H1 (cell line): ENCODE results near the gene GLUD1. TPM values are rescaled to one million over a fixed set of nuclear protein-coding genes. Genes with fewer than 3 reads are reported as not detected.
"Not testable (repeated sequence)": the region's sequence is repeated elsewhere in the genome, so short reads cannot be mapped to it uniquely, and the experiment has no call there.

Experiments
- CTCF ChIA-PET: fragments of 300-600 bp; sonication (Branson Sonifier 250); formaldehyde crosslinking; loops from one replicate; lab custom pipeline; 2021; ENCODE audit not compliant: partially characterized antibody; lab: Charles Lee
- POLR2A ChIA-PET: fragments of 300-600 bp; sonication (Branson Sonifier 250); formaldehyde crosslinking; loops from one replicate; lab custom pipeline; 2021; ENCODE audit warnings: inconsistent platforms; ENCODE audit not compliant: partially characterized antibody; lab: Charles Lee
- DNase-seq, 2 experiments: peaks; one replicate each; pipeline versions ENCODE4 v3.0.0 to v3.0.0-alpha.2; 2010 to 2022; ENCODE audit warnings: low spot score in 2 of 2, low read depth in 1 of 2, mixed read lengths in 1 of 2
- FAIRE-seq: peaks from 2 replicates; lab custom pipeline; 2011; peaks lifted over from hg19 to GRCh38; lab: Jason Lieb, UNC
- H2AFZ ChIP-seq: 2 replicates; pipeline ENCODE4 v1.8.1; 2012; ENCODE audit warnings: low read length, inconsistent platforms
- H2AK5ac ChIP-seq: 2 replicates; pipeline ENCODE4 v1.6.1; 2013; ENCODE audit warnings: low read depth, low read length
- H2BK120ac ChIP-seq: replicated peaks from 2 replicates; pipeline ENCODE3; 2013; ENCODE audit warnings: low read depth, low read length, inconsistent platforms
- H2BK12ac ChIP-seq: 2 replicates; pipeline ENCODE4 v1.6.1; 2013; ENCODE audit warnings: low read depth, low read length
- H2BK15ac ChIP-seq: 2 replicates; pipeline ENCODE4 v1.6.1; 2013; ENCODE audit warnings: low read length
- H2BK20ac ChIP-seq: 2 replicates; pipeline ENCODE4 v1.6.1; 2013; ENCODE audit warnings: low read length
- H2BK5ac ChIP-seq: 2 replicates; pipeline ENCODE4 v1.6.1; 2013; ENCODE audit warnings: low read depth, low read length
- H3K14ac ChIP-seq: 2 replicates; pipeline ENCODE4 v1.6.1; 2013; ENCODE audit warnings: inconsistent platforms; ENCODE audit not compliant: insufficient read length
- H3K18ac ChIP-seq: 2 replicates; pipeline ENCODE4 v1.6.1; 2013; ENCODE audit warnings: low read length; ENCODE audit errors: extremely low read depth
- H3K23ac ChIP-seq: 2 replicates; pipeline ENCODE4 v1.6.1; 2013; ENCODE audit warnings: inconsistent platforms; ENCODE audit not compliant: insufficient read length
- H3K23me2 ChIP-seq: 2 replicates; pipeline ENCODE4 v1.6.1; 2013; ENCODE audit warnings: low read depth, low read length
- H3K27ac ChIP-seq: 2 replicates; pipeline ENCODE4 v1.6.1; 2011; ENCODE audit warnings: low read depth, low read length, inconsistent platforms
- H3K27me3 ChIP-seq, 4 experiments: replicated peaks in 1 of 4; 1 replicate in 1 of 4; 2 replicates in 3 of 4; pipeline versions ENCODE4 v1.6.1 to v1.8.1; 2011 to 2013; ENCODE audit warnings: low read length in 3 of 4, mild to moderate bottlenecking in 3 of 4, inconsistent platforms in 2 of 4, mixed read lengths in 2 of 4, moderate library complexity in 1 of 4; ENCODE audit not compliant: control insufficient read depth in 3 of 4, insufficient read depth in 3 of 4; ENCODE audit errors: extremely low read depth in 1 of 4
- H3K36me3 ChIP-seq, 4 experiments: 2 replicates each; pipeline versions ENCODE4 v1.6.1 to v1.8.1; 2011 to 2013; ENCODE audit warnings: mild to moderate bottlenecking in 4 of 4, low read length in 3 of 4, moderate library complexity in 2 of 4, control low read depth in 1 of 4, inconsistent platforms in 1 of 4; ENCODE audit not compliant: insufficient read depth in 4 of 4, control insufficient read depth in 2 of 4
- H3K4ac ChIP-seq: replicated peaks from 2 replicates; pipeline ENCODE3; 2013; ENCODE audit warnings: low read length, low read depth, mixed read lengths, inconsistent platforms; ENCODE audit not compliant: insufficient read length
- H3K4me1 ChIP-seq, 4 experiments: replicated peaks in 1 of 4; 1 replicate in 1 of 4; 2 replicates in 3 of 4; pipeline versions ENCODE4 v1.6.1 to v1.8.1; 2011 to 2013; ENCODE audit warnings: low read length in 3 of 4, inconsistent platforms in 2 of 4, mixed read lengths in 1 of 4; ENCODE audit not compliant: insufficient read depth in 4 of 4, control insufficient read depth in 3 of 4
- H3K4me2 ChIP-seq, 2 experiments: 2 replicates each; pipeline versions ENCODE4 v1.6.1 to v1.8.1; 2011 to 2013; ENCODE audit warnings: low read depth in 2 of 2, low read length in 2 of 2, control low read depth in 1 of 2, inconsistent platforms in 1 of 2, mild to moderate bottlenecking in 1 of 2; ENCODE audit not compliant: insufficient read depth in 1 of 2
- H3K4me3 ChIP-seq, 4 experiments: fragments of 200-600, 300-600 bp in 1 of 4; sonication (generic), shearing (Covaris generic), sonication (Bioruptor Twin) in 1 of 4; 2 replicates each; pipeline versions ENCODE4 v1.5.1 to v1.8.1; 2011 to 2016; ENCODE audit warnings: low read length in 4 of 4, low read depth in 3 of 4, control low read depth in 2 of 4, inconsistent platforms in 2 of 4, mild to moderate bottlenecking in 2 of 4, mixed read lengths in 1 of 4, moderate library complexity in 1 of 4; ENCODE audit not compliant: insufficient read depth in 2 of 4; ENCODE audit errors: extremely low read depth in 1 of 4
- H3K56ac ChIP-seq: replicated peaks from 2 replicates; pipeline ENCODE3; 2013; ENCODE audit warnings: low read depth, mild to moderate bottlenecking, mixed read lengths, low read length, inconsistent platforms; ENCODE audit not compliant: insufficient read length
- H3K79me1 ChIP-seq: 2 replicates; pipeline ENCODE4 v1.6.1; 2013; ENCODE audit warnings: low read depth, low read length, control low read depth
- H3K79me2 ChIP-seq, 2 experiments: 2 replicates each; pipeline versions ENCODE4 v1.6.1 to v1.8.1; 2012 to 2013; ENCODE audit warnings: low read length in 2 of 2, mild to moderate bottlenecking in 2 of 2, inconsistent platforms in 1 of 2; ENCODE audit not compliant: insufficient read depth in 2 of 2, control insufficient read depth in 1 of 2
- H3K9ac ChIP-seq, 4 experiments: replicated peaks in 1 of 4; 1 replicate in 1 of 4; 2 replicates in 3 of 4; pipeline versions ENCODE4 v1.6.1 to v1.8.1; 2011 to 2013; ENCODE audit warnings: low read depth in 3 of 4, low read length in 3 of 4, control low read depth in 2 of 4, mild to moderate bottlenecking in 2 of 4, moderate library complexity in 2 of 4, inconsistent platforms in 1 of 4; ENCODE audit errors: extremely low read depth in 1 of 4
- H3K9me3 ChIP-seq, 2 experiments: 2 replicates each; pipeline versions ENCODE4 v1.6.1 to v1.8.1; 2012 to 2013; ENCODE audit warnings: mild to moderate bottlenecking in 2 of 2, moderate library complexity in 2 of 2, control low read depth in 1 of 2, inconsistent platforms in 1 of 2, low read depth in 1 of 2, low read length in 1 of 2, mixed read lengths in 1 of 2; ENCODE audit not compliant: insufficient read depth in 2 of 2
- H4K20me1 ChIP-seq, 2 experiments: replicated peaks in 1 of 2; 2 replicates each; pipeline versions ENCODE3 to v1.8.1; 2011 to 2013; ENCODE audit warnings: inconsistent platforms in 2 of 2, low read length in 2 of 2, mild to moderate bottlenecking in 1 of 2; ENCODE audit not compliant: insufficient read depth in 2 of 2, control insufficient read depth in 1 of 2
- H4K5ac ChIP-seq: 2 replicates; pipeline ENCODE4 v1.6.1; 2013; ENCODE audit warnings: low read length, low read depth, mixed read lengths, inconsistent platforms; ENCODE audit not compliant: insufficient read length
- H4K8ac ChIP-seq: 2 replicates; pipeline ENCODE4 v1.8.0; 2013; ENCODE audit warnings: mild to moderate bottlenecking, moderate library complexity, low read length, inconsistent platforms; ENCODE audit not compliant: insufficient read depth; ENCODE audit errors: extremely low read depth
- H4K91ac ChIP-seq: replicated peaks from 2 replicates; pipeline ENCODE3; 2013; ENCODE audit warnings: low read length, mixed read lengths, inconsistent platforms; ENCODE audit not compliant: insufficient read length
- WGBS, 2 experiments: shearing (Covaris generic) in 1 of 2; methylation state at CpG; one replicate each; pipeline versions ENCODE4 v1.1.6 to v1.1.7; 2013 to 2015; ENCODE audit warnings: low lambda C conversion rate in 2 of 2, mixed read lengths in 2 of 2, inconsistent platforms in 1 of 2, low coverage in 1 of 2, missing lambda C conversion rate in 1 of 2; ENCODE audit not compliant: insufficient replicate concordance in 2 of 2, insufficient coverage in 1 of 2, insufficient read length in 1 of 2; ENCODE audit errors: extremely low coverage in 1 of 2, missing lambda C conversion rate in 1 of 2; 5-methylcytosine and 5-hydroxymethylcytosine counted together
- polyA plus RNA-seq, 7 experiments: library from polyadenylated mRNA; depleted of rRNA in 3 of 7; stranded (reverse) in 5 of 7; unstranded in 2 of 7; fragments of >200 nt in 5 of 7; fragments of 200-250 nt in 2 of 7; gene quantifications; 1 replicate in 5 of 7; 2 replicates in 1 of 7; 4 replicates in 1 of 7; pipeline versions ENCODE4 v1.2.1 to v1.2.3, GENCODE V29; 2011 to 2013; ENCODE audit warnings: missing spikeins in 2 of 7, mixed read lengths in 2 of 7
- total RNA-seq: library from RNA; stranded (reverse); fragmentation: NEBNext Ultra II Directional; extraction: Animal tissue kit (Norgen Biotek cat#: 25700); gene quantifications from 2 replicates; pipeline ENCODE4 v1.2.1, GENCODE V29; 2021

GLUD1 gene
- total and polyA plus RNA-seq, 2 of the 8 experiments (the other 6 are each of a cell fraction or from before 2014, with no cell fraction given) = 41.0 to 96.2 TPM

DNA sequence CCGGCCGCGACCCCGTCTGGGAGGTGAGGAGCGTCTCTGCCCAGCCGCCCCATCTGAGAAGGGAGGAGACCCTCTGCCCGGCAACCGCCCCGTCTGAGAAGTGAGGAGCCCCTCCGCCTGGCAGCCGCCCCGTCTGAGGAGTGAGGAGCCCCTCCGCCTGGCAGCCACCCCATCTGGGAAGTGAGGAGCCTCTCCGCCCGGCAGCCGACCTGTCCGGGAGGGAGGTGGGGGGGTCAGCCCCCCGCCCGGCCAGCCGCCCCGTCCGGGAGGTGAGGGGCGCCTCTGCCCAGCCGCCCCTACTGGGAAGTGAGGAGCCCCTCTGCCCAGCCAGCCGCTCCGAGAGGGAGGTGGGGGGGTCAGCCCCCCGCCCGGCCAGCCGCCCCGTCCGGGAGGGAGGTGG is 14.0 kb downstream of the GLUD1 start:
- H2BK12ac ChIP-seq, H2BK15ac ChIP-seq, H3K56ac ChIP-seq, POLR2A ChIA-PET, H4K20me1 ChIP-seq, H4K5ac ChIP-seq, H2BK120ac ChIP-seq, H2BK20ac ChIP-seq, H3K27me3 ChIP-seq, H3K4me2 ChIP-seq, H3K36me3 ChIP-seq, H4K91ac ChIP-seq, H3K23ac ChIP-seq, H3K18ac ChIP-seq, H3K4me3 ChIP-seq, H3K27ac ChIP-seq, DNase-seq, H2BK5ac ChIP-seq, H4K8ac ChIP-seq, H3K4me1 ChIP-seq, FAIRE-seq, H2AFZ ChIP-seq, CTCF ChIA-PET, H3K23me2 ChIP-seq, H3K4ac ChIP-seq, H3K9ac ChIP-seq, H2AK5ac ChIP-seq, H3K14ac ChIP-seq, H3K79me1 ChIP-seq: not testable (repeated sequence)
- Histone ChIP-seq H3K9me3 (peaks cover 0 to 15% of the 10 kb centered on the region in 2 experiments; a peak in 1 of 4 replicates), H3K79me2 (peaks cover 0 to 21% of the 10 kb centered on the region in 2 experiments; a peak in 2 of 4 replicates)
- no CpG with 5 or more reads among the region's 31 CpGs for WGBS, 2 experiments
